Colon (tissue), 2 donors: ENCODE results near the gene GINS1.

Experiments
- FAIRE-seq: peaks from 2 replicates; lab custom pipeline; 2012; peaks lifted over from hg19 to GRCh38; lab: Jason Lieb, UNC
- donor health status: control.
- donor health status: control.

The GINS1 gene

GRCh38 chr20:25494506-25495188 is 87.2 kb downstream of the GINS1 start:
- FAIRE-seq = no peak

- FAIRE-seq = no peak
Observed at GRCh38 chr20:25495189-25495824, 87.8 kb downstream of the GINS1 start.

- FAIRE-seq = no peak
Observed at GRCh38 chr20:25496165-25496967, 88.9 kb downstream of the GINS1 start.

GRCh38 chr20:25496968-25497401 is 89.5 kb downstream of the GINS1 start:
- no peak for FAIRE-seq

- no peak for FAIRE-seq
Observed at GRCh38 chr20:25497586-25498279, 90.3 kb downstream of the GINS1 start.
